ENCODE measurements around the gene SLC15A1. TPM values are rescaled to one million over a fixed set of nuclear protein-coding genes. Genes with fewer than 3 reads are reported as not detected.
"Not testable (repeated sequence)": the region's sequence is repeated elsewhere in the genome, so short reads cannot be mapped to it uniquely, and the experiment has no call there.

The SLC15A1 gene
- polyA plus RNA-seq, 3 donors = not detected

DNA sequence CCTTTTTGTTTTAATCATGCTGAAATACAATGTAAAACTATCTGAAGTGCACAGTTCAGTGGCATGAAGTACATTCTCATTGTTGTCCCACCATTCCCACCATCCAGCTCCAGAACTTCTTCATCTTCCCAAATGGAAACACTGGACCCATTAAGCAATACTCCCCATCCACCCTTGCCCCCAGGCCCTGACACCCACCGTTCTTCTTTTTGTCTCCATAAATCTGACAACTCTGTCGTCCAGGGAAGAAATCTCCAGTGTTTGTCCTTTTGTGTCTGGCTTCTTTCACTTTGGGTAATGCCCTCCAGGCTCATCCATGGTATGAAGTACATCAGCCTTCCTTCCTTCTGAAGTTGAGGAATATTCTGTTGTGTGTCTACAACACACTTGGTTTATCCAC, 2.6 kb upstream of the SLC15A1 start:
- Histone ChIP-seq H3K9ac (ENCODE audit: insufficient read depth, low read length, poor library complexity, severe bottlenecking) (no peak overlapping the region), H3K9me3 (replicated peaks in 1 of 2; ENCODE audit: control insufficient read depth in 1 of 2, insufficient read depth in 1 of 2, low read length in 2 of 2) (peaks cover 8 to 20% of the 10 kb centered on the region in 2 donors), H3K4me2 (replicated peaks; ENCODE audit: extremely low read depth, low read length, poor library complexity, severe bottlenecking) (no peak overlapping the region), H2AFZ (ENCODE audit: insufficient read depth, low read depth, low read length, poor library complexity, severe bottlenecking) (no peak overlapping the region), H3K36me3 (replicated peaks in 1 of 2; ENCODE audit: control insufficient read depth in 1 of 2, insufficient read depth in 2 of 2, low read length in 2 of 2) (no peaks in the 10 kb centered on the region), H3K27me3 (ENCODE audit: control insufficient read depth in 2 of 2, insufficient read depth in 2 of 2, low read length in 2 of 2) (peaks cover 21 to 37% of the 10 kb centered on the region in 2 donors), H3K27ac (ENCODE audit: low read depth in 1 of 2, low read length in 2 of 2) (no peak overlapping the region), H3K79me2 (ENCODE audit: insufficient read depth, low read length) (no peaks in the 10 kb centered on the region), H3K4me3 (replicated peaks in 1 of 3; ENCODE audit: low read depth in 2 of 3, low read length in 3 of 3) (no peak overlapping the region), H4K20me1 (ENCODE audit: insufficient read depth, low read length) (no peaks in the 10 kb centered on the region), H3K4me1 (ENCODE audit: control insufficient read depth in 1 of 2, insufficient read depth in 2 of 2, low read length in 2 of 2) (no peaks in the 10 kb centered on the region)
- Mint-ChIP-seq H3K4me1 (no peaks in the 10 kb centered on the region), H3K27ac (no peak overlapping the region), H3K27me3 (ENCODE audit: low read depth in 3 of 3) (peaks cover 42 to 49% (median 43%) of the 10 kb centered on the region in 3 donors), H3K4me3 (peak overlapping the region in 1 of 2 donors; percentile 2), H3K9me3 (peaks cover 16 to 28% (median 25%) of the 10 kb centered on the region in 7 donors), H3K36me3 (peaks cover 0 to 4% of the 10 kb centered on the region in 2 donors)
- no peak for DNase-seq
- intact Hi-C loops (cut with micrococcal nuclease) = no loop called here
- TF ChIP-seq, protein P1, sequence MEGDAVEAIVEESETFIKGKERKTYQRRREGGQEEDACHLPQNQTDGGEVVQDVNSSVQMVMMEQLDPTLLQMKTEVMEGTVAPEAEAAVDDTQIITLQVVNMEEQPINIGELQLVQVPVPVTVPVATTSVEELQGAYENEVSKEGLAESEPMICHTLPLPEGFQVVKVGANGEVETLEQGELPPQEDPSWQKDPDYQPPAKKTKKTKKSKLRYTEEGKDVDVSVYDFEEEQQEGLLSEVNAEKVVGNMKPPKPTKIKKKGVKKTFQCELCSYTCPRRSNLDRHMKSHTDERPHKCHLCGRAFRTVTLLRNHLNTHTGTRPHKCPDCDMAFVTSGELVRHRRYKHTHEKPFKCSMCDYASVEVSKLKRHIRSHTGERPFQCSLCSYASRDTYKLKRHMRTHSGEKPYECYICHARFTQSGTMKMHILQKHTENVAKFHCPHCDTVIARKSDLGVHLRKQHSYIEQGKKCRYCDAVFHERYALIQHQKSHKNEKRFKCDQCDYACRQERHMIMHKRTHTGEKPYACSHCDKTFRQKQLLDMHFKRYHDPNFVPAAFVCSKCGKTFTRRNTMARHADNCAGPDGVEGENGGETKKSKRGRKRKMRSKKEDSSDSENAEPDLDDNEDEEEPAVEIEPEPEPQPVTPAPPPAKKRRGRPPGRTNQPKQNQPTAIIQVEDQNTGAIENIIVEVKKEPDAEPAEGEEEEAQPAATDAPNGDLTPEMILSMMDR (IDR thresholded peaks at IDR 0.05) = no peak
- WGBS (ENCODE audit: insufficient coverage) = 83% methylated on average over 2 of the region's 2 CpGs

GRCh38 chr13:98754468-98754867, 2.0 kb upstream of the SLC15A1 start:
- Mint-ChIP-seq H3K27me3 (ENCODE audit: low read depth in 3 of 3) (peaks cover 44 to 54% (median 46%) of the 10 kb centered on the region in 3 donors), H3K9me3 (peaks cover 14 to 23% (median 19%) of the 10 kb centered on the region in 7 donors)
- H3K27ac Mint-ChIP-seq; H3K36me3 Mint-ChIP-seq; H3K9ac ChIP-seq (ENCODE audit: insufficient read depth, low read length, poor library complexity, severe bottlenecking); H3K36me3 ChIP-seq (replicated peaks in 1 of 2; ENCODE audit: control insufficient read depth in 1 of 2, insufficient read depth in 2 of 2, low read length in 2 of 2); DNase-seq; H3K4me3 ChIP-seq (replicated peaks in 1 of 3; ENCODE audit: low read depth in 2 of 3, low read length in 3 of 3); H3K4me1 ChIP-seq (ENCODE audit: control insufficient read depth in 1 of 2, insufficient read depth in 2 of 2, low read length in 2 of 2); H3K4me3 Mint-ChIP-seq; H2AFZ ChIP-seq (ENCODE audit: insufficient read depth, low read depth, low read length, poor library complexity, severe bottlenecking); intact Hi-C loops (cut with micrococcal nuclease); H3K4me2 ChIP-seq (replicated peaks; ENCODE audit: extremely low read depth, low read length, poor library complexity, severe bottlenecking); H4K20me1 ChIP-seq (ENCODE audit: insufficient read depth, low read length); H3K27ac ChIP-seq (ENCODE audit: low read depth in 1 of 2, low read length in 2 of 2); H3K79me2 ChIP-seq (ENCODE audit: insufficient read depth, low read length); H3K4me1 Mint-ChIP-seq: not testable (repeated sequence)
- Histone ChIP-seq H3K27me3 (ENCODE audit: control insufficient read depth in 2 of 2, insufficient read depth in 2 of 2, low read length in 2 of 2) (peaks cover 21 to 40% of the 10 kb centered on the region in 2 donors), H3K9me3 (replicated peaks in 1 of 2; ENCODE audit: control insufficient read depth in 1 of 2, insufficient read depth in 1 of 2, low read length in 2 of 2) (peaks cover 5 to 20% of the 10 kb centered on the region in 2 donors)
- 100% methylated on average over 1 of the region's 4 CpGs for WGBS (ENCODE audit: insufficient coverage)

All from CD14-positive monocyte (primary cell).